ENCODE data around the gene PLVAP. TPM values are rescaled to one million over a fixed set of nuclear protein-coding genes. Genes with fewer than 3 reads are reported as not detected.
"Not testable (repeated sequence)": the region's sequence is repeated elsewhere in the genome, so short reads cannot be mapped to it uniquely, and the experiment has no call there.

PLVAP gene
- total RNA-seq, 1 donor from 2014 or later = 0.58 TPM

GRCh38 chr19:17379221-17379631, 2.1 kb upstream of the PLVAP start:
- no peak for TF ChIP-seq CTCF (conservative IDR thresholded peaks at IDR 0.05; ENCODE audit: low read depth, low read length)
- no peak for DNase-seq (ENCODE audit: low read depth)
- H3K4me3 ChIP-seq (ENCODE audit: low read depth, low read length) = no peak overlapping the region

- no peak for TF ChIP-seq CTCF (conservative IDR thresholded peaks at IDR 0.05; ENCODE audit: low read depth, low read length)
- no peak overlapping the region for H3K4me3 ChIP-seq (ENCODE audit: low read depth, low read length)
- DNase-seq (ENCODE audit: low read depth) = no peak
These were observed 1.1 kb upstream of the PLVAP start for GRCh38 chr19:17378271-17378670.

GRCh38 chr19:17370026-17370587, 7.0 kb downstream of the PLVAP start:
- DNase-seq (ENCODE audit: low read depth) = no peak
- no peak for TF ChIP-seq CTCF (conservative IDR thresholded peaks at IDR 0.05; ENCODE audit: low read depth, low read length)
- no peak overlapping the region for H3K4me3 ChIP-seq (ENCODE audit: low read depth, low read length)

GRCh38 chr19:17365361-17365760, 11.8 kb downstream of the PLVAP start:
- DNase-seq (ENCODE audit: low read depth) = no peak
- no peak for TF ChIP-seq CTCF (conservative IDR thresholded peaks at IDR 0.05; ENCODE audit: low read depth, low read length)

GRCh38 chr19:17363852-17364605, 13.1 kb downstream of the PLVAP start:
- not testable (repeated sequence) for H3K4me3 ChIP-seq (ENCODE audit: low read depth, low read length); DNase-seq (ENCODE audit: low read depth)

More at GRCh38 chr19:17365361-17365760, 11.8 kb downstream of the PLVAP start:
- no peak overlapping the region for H3K4me3 ChIP-seq (ENCODE audit: low read depth, low read length)

- no peak for TF ChIP-seq CTCF (conservative IDR thresholded peaks at IDR 0.05; ENCODE audit: low read depth, low read length)
- no peak for DNase-seq (ENCODE audit: low read depth)
- no peak overlapping the region for H3K4me3 ChIP-seq (ENCODE audit: low read depth, low read length)
These were observed 17.0 kb downstream of the PLVAP start for GRCh38 chr19:17359905-17360800.

- DNase-seq (ENCODE audit: low read depth) = no peak
- TF ChIP-seq CTCF (conservative IDR thresholded peaks at IDR 0.05; ENCODE audit: low read depth, low read length) = no peak
- no peak overlapping the region for H3K4me3 ChIP-seq (ENCODE audit: low read depth, low read length)
These were observed 18.7 kb downstream of the PLVAP start for GRCh38 chr19:17358395-17358794.

All from epithelial cell of proximal tubule (primary cell).